Trophoblast cell (in vitro differentiated cells and primary cell): ENCODE results near the gene CDCA7L.
A peak's percentile ranks its signal among the peaks of the same experiment; 100 is the strongest.

Source experiments
- DNase-seq, 2 donors: peaks; one replicate each; pipeline ENCODE4 v3.0.0-alpha.2; 2016
- H2AFZ ChIP-seq: 2 replicates; pipeline ENCODE4 v1.6.1; 2013; ENCODE audit warnings: low read length, moderate library complexity, mild to moderate bottlenecking; ENCODE audit not compliant: insufficient read depth, poor library complexity
- H2AK5ac ChIP-seq: 2 replicates; pipeline ENCODE4 v1.6.1; 2013; ENCODE audit warnings: mild to moderate bottlenecking, low read length
- H2BK120ac ChIP-seq: 2 replicates; pipeline ENCODE4 v1.6.1; 2013; ENCODE audit warnings: low read length, mild to moderate bottlenecking, moderate library complexity; ENCODE audit not compliant: insufficient read depth, poor library complexity
- H2BK12ac ChIP-seq: 2 replicates; pipeline ENCODE4 v1.6.1; 2013; ENCODE audit warnings: mild to moderate bottlenecking, low read length, moderate library complexity
- H2BK5ac ChIP-seq: 2 replicates; pipeline ENCODE4 v1.6.1; 2013; ENCODE audit warnings: low read length, low read depth, moderate library complexity, mild to moderate bottlenecking; ENCODE audit not compliant: poor library complexity
- H3K14ac ChIP-seq: 2 replicates; pipeline ENCODE4 v1.6.1; 2013; ENCODE audit warnings: mild to moderate bottlenecking, low read length
- H3K18ac ChIP-seq: 2 replicates; pipeline ENCODE4 v1.6.1; 2013; ENCODE audit warnings: mild to moderate bottlenecking, low read length
- H3K23ac ChIP-seq: 2 replicates; pipeline ENCODE4 v1.6.1; 2013; ENCODE audit warnings: low read length
- H3K27ac ChIP-seq: 2 replicates; pipeline ENCODE4 v1.5.1; 2013; ENCODE audit warnings: low read depth, mild to moderate bottlenecking, inconsistent platforms, low read length, moderate library complexity
- H3K27me3 ChIP-seq: 2 replicates; pipeline ENCODE4 v1.6.1; 2013; ENCODE audit warnings: inconsistent platforms, mild to moderate bottlenecking, low read length, moderate library complexity; ENCODE audit not compliant: insufficient read depth
- H3K36me3 ChIP-seq, 2 experiments: 1 replicate in 1 of 2; 2 replicates in 1 of 2; pipeline ENCODE4 v1.6.1; 2013; ENCODE audit warnings: low read length in 2 of 2, mild to moderate bottlenecking in 2 of 2, moderate library complexity in 1 of 2; ENCODE audit not compliant: insufficient read depth in 2 of 2, control insufficient read depth in 1 of 2
- H3K4ac ChIP-seq: 2 replicates; pipeline ENCODE4 v1.6.1; 2013; ENCODE audit warnings: low read depth, mild to moderate bottlenecking, low read length, moderate library complexity
- H3K4me1 ChIP-seq, 2 experiments: 1 replicate in 1 of 2; 2 replicates in 1 of 2; pipeline ENCODE4 v1.6.1; 2013; ENCODE audit warnings: low read length in 2 of 2, mild to moderate bottlenecking in 2 of 2, moderate library complexity in 1 of 2; ENCODE audit not compliant: insufficient read depth in 2 of 2, control insufficient read depth in 1 of 2
- H3K4me2 ChIP-seq: 2 replicates; pipeline ENCODE4 v1.6.1; 2013; ENCODE audit warnings: inconsistent platforms, mild to moderate bottlenecking, low read length, moderate library complexity
- H3K4me3 ChIP-seq: 2 replicates; pipeline ENCODE4 v1.5.1; 2013; ENCODE audit warnings: mild to moderate bottlenecking, low read depth, low read length, inconsistent platforms
- H3K79me1 ChIP-seq: one replicate; pipeline ENCODE4 v1.6.1; 2013; ENCODE audit warnings: low read length
- H3K79me2 ChIP-seq: 2 replicates; pipeline ENCODE4 v1.6.1; 2013; ENCODE audit warnings: low read length, mild to moderate bottlenecking; ENCODE audit not compliant: control insufficient read depth, insufficient read depth, poor library complexity
- H3K9ac ChIP-seq: 2 replicates; pipeline ENCODE4 v1.6.1; 2013; ENCODE audit warnings: mild to moderate bottlenecking, low read length
- H3K9me3 ChIP-seq: 2 replicates; pipeline ENCODE4 v1.6.1; 2013; ENCODE audit warnings: low read depth, mild to moderate bottlenecking, control low read depth, inconsistent platforms, low read length; ENCODE audit not compliant: insufficient read depth
- H4K12ac ChIP-seq: 2 replicates; pipeline ENCODE4 v1.6.1; 2013; ENCODE audit warnings: low read depth, mild to moderate bottlenecking, low read length, moderate library complexity
- H4K8ac ChIP-seq: 2 replicates; pipeline ENCODE4 v1.6.1; 2013; ENCODE audit warnings: low read depth, mild to moderate bottlenecking, low read length, moderate library complexity
- H4K91ac ChIP-seq: one replicate; pipeline ENCODE4 v1.6.1; 2013; ENCODE audit warnings: low read depth, mild to moderate bottlenecking, low read length, moderate library complexity
- WGBS: extraction: QIAGEN DNeasy Blood & Tissue Kit; methylation state at CpG from one replicate; pipeline ENCODE4 v1.1.7; 2013; ENCODE audit warnings: missing lambda C conversion rate; ENCODE audit not compliant: insufficient read length, insufficient coverage; ENCODE audit errors: extremely low coverage; 5-methylcytosine and 5-hydroxymethylcytosine counted together

Gene CDCA7L

GRCh38 chr7:21962677-21963076 lies 17.0 kb upstream of the CDCA7L start:
- Histone ChIP-seq H2AK5ac (no peak overlapping the region), H3K9ac (no peak overlapping the region), H2AFZ (no peak overlapping the region), H4K91ac (no peak overlapping the region), H3K79me1 (no peaks in the 10 kb centered on the region), H4K12ac (no peak overlapping the region), H2BK5ac (no peak overlapping the region), H2BK12ac (no peak overlapping the region), H2BK120ac (no peak overlapping the region), H3K4me2 (no peak overlapping the region), H4K8ac (no peak overlapping the region), H3K23ac (no peak overlapping the region), H3K79me2 (no peaks in the 10 kb centered on the region), H3K4ac (no peak overlapping the region), H3K14ac (no peak overlapping the region), H3K9me3 (no peaks in the 10 kb centered on the region), H3K27ac (no peak overlapping the region), H3K18ac (no peak overlapping the region), H3K4me3 (no peak overlapping the region), H3K27me3 (peaks cover 3% of the 10 kb centered on the region), H3K4me1 (no peaks in the 10 kb centered on the region), H3K36me3 (no peaks in the 10 kb centered on the region)
- DNase-seq = no peak
- WGBS = no CpG with 5 or more reads among the region's 9 CpGs

DNA sequence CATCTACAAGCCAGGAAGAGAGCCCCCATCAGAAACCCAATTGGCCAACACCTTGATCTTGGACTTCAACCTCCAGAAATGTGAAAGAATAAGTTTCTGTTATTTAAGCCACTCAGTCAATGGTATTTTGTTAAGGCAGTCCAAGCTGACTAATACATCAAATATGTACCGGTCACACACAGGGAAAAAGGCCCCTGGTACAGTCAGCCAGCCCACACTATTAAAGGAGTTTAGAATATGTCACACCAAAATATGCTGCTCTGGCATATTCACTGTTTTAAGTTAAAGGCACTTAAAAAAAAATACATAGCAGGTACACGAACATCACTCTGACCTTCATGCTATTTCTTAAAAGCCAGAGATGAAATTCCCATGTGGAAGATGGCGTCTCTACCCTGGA lies 15.2 kb upstream of the CDCA7L start:
- H4K91ac ChIP-seq = no peak overlapping the region

GRCh38 chr7:21959387-21959776 lies 13.7 kb upstream of the CDCA7L start:
- WGBS = no CpG with 5 or more reads among the region's 3 CpGs

More for the DNA sequence above, 15.2 kb upstream of the CDCA7L start:
- no peak overlapping the region for H3K18ac ChIP-seq
- H3K79me2 ChIP-seq = no peaks in the 10 kb centered on the region
- H3K36me3 ChIP-seq = no peaks in the 10 kb centered on the region
- no peak overlapping the region for H3K9ac ChIP-seq
- peaks cover 3% of the 10 kb centered on the region for H3K27me3 ChIP-seq
- no peak overlapping the region for H3K27ac ChIP-seq
- H3K4me1 ChIP-seq = no peaks in the 10 kb centered on the region
- H2BK12ac ChIP-seq = no peak overlapping the region
- no peak overlapping the region for H3K23ac ChIP-seq
- H3K9me3 ChIP-seq = no peaks in the 10 kb centered on the region
- no peak overlapping the region for H2AFZ ChIP-seq
- WGBS = no CpG with 5 or more reads among the region's 3 CpGs
- H2BK120ac ChIP-seq = no peak overlapping the region
- H3K79me1 ChIP-seq = no peaks in the 10 kb centered on the region
- no peak overlapping the region for H4K8ac ChIP-seq
- no peak overlapping the region for H2BK5ac ChIP-seq
- no peak overlapping the region for H3K14ac ChIP-seq
- no peak overlapping the region for H4K12ac ChIP-seq
- no peak overlapping the region for H3K4me3 ChIP-seq
- DNase-seq = peak in 1 of 2 donors; percentile 37
- H2AK5ac ChIP-seq = no peak overlapping the region
- H3K4ac ChIP-seq = no peak overlapping the region
- no peak overlapping the region for H3K4me2 ChIP-seq

GRCh38 chr7:21953781-21954180 lies 8.1 kb upstream of the CDCA7L start:
- Histone ChIP-seq H3K4me2 (no peak overlapping the region), H3K14ac (no peak overlapping the region), H3K4me3 (no peak overlapping the region), H3K4ac (no peak overlapping the region), H3K79me1 (no peaks in the 10 kb centered on the region), H3K18ac (no peak overlapping the region), H3K27ac (no peak overlapping the region), H3K27me3 (peaks cover 7% of the 10 kb centered on the region), H2AFZ (no peak overlapping the region), H2BK120ac (no peak overlapping the region), H2AK5ac (no peak overlapping the region), H4K8ac (no peak overlapping the region), H3K79me2 (no peaks in the 10 kb centered on the region), H3K36me3 (no peaks in the 10 kb centered on the region), H4K91ac (no peak overlapping the region), H3K4me1 (no peaks in the 10 kb centered on the region), H3K23ac (no peak overlapping the region), H2BK12ac (no peak overlapping the region), H2BK5ac (no peak overlapping the region), H3K9me3 (no peaks in the 10 kb centered on the region), H4K12ac (no peak overlapping the region), H3K9ac (no peak overlapping the region)
- DNase-seq = no peak
- no CpG with 5 or more reads among the region's 3 CpGs for WGBS

More at GRCh38 chr7:21959387-21959776, 13.7 kb upstream of the CDCA7L start:
- Histone ChIP-seq H3K79me2 (no peaks in the 10 kb centered on the region), H3K14ac (no peak overlapping the region), H3K4me2 (no peak overlapping the region), H2BK5ac (no peak overlapping the region), H3K4me3 (no peak overlapping the region), H2AK5ac (no peak overlapping the region), H3K18ac (no peak overlapping the region), H3K79me1 (no peaks in the 10 kb centered on the region), H2AFZ (no peak overlapping the region), H3K36me3 (no peaks in the 10 kb centered on the region), H2BK12ac (no peak overlapping the region), H3K9me3 (no peaks in the 10 kb centered on the region), H3K4me1 (no peaks in the 10 kb centered on the region), H3K27me3 (peaks cover 3% of the 10 kb centered on the region), H4K91ac (no peak overlapping the region), H3K9ac (no peak overlapping the region), H3K23ac (no peak overlapping the region), H2BK120ac (no peak overlapping the region), H4K12ac (no peak overlapping the region), H3K4ac (no peak overlapping the region), H3K27ac (no peak overlapping the region), H4K8ac (no peak overlapping the region)
- no peak for DNase-seq
